ENCODE results near the gene TMEM98. TPM values are rescaled to one million over a fixed set of nuclear protein-coding genes. Genes with fewer than 3 reads are reported as not detected.
"Not testable (repeated sequence)": the region's sequence is repeated elsewhere in the genome, so short reads cannot be mapped to it uniquely, and the experiment has no call there.

The TMEM98 gene
- polyA plus RNA-seq, 3 donors: not detected

DNA sequence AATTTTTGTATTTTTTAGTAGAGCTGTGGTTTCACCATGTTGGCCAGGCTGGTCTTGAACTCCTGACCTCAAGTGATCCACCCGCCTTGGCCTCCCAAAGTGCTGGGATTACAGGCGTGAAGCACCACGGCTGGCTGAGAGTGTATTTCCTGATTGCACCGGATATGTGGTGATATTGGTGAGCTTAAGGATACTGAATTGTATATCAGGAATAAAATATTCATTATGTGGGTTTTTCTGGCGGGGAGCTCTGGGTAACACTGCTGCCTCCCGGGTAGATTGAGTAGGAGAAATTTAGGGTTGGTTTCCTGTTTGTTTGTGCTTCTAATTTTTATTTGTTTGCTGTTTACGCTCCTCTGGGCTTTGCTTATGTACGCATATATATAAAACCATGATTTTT, 7.7 kb upstream of the TMEM98 start:
- Histone ChIP-seq H3K4me2 (replicated peaks; ENCODE audit: extremely low read depth, low read length, poor library complexity, severe bottlenecking) (no peak overlapping the region), H4K20me1 (ENCODE audit: insufficient read depth, low read length) (no peaks in the 10 kb centered on the region), H2AFZ (ENCODE audit: insufficient read depth, low read depth, low read length, poor library complexity, severe bottlenecking) (no peak overlapping the region), H3K79me2 (ENCODE audit: insufficient read depth, low read length) (no peaks in the 10 kb centered on the region), H3K27ac (ENCODE audit: low read depth in 1 of 2, low read length in 2 of 2) (no peak overlapping the region), H3K4me3 (replicated peaks in 1 of 3; ENCODE audit: low read depth in 2 of 3, low read length in 3 of 3) (no peak overlapping the region), H3K27me3 (ENCODE audit: control insufficient read depth in 2 of 2, insufficient read depth in 2 of 2, low read length in 2 of 2) (peaks cover 0 to 4% of the 10 kb centered on the region in 2 donors), H3K36me3 (replicated peaks in 1 of 2; ENCODE audit: control insufficient read depth in 1 of 2, insufficient read depth in 2 of 2, low read length in 2 of 2) (no peaks in the 10 kb centered on the region), H3K9ac (ENCODE audit: insufficient read depth, low read length, poor library complexity, severe bottlenecking) (no peak overlapping the region), H3K9me3 (replicated peaks in 1 of 2; ENCODE audit: control insufficient read depth in 1 of 2, insufficient read depth in 1 of 2, low read length in 2 of 2) (no peaks in the 10 kb centered on the region), H3K4me1 (ENCODE audit: control insufficient read depth in 1 of 2, insufficient read depth in 2 of 2, low read length in 2 of 2) (no peaks in the 10 kb centered on the region)
- Mint-ChIP-seq H3K9me3 (no peaks in the 10 kb centered on the region), H3K36me3 (no peaks in the 10 kb centered on the region), H3K4me1 (no peaks in the 10 kb centered on the region), H3K27ac (no peak overlapping the region), H3K4me3 (no peak overlapping the region), H3K27me3 (ENCODE audit: low read depth in 3 of 3) (peaks cover 5 to 8% (median 7%) of the 10 kb centered on the region in 3 donors)
- TF ChIP-seq, protein P1, sequence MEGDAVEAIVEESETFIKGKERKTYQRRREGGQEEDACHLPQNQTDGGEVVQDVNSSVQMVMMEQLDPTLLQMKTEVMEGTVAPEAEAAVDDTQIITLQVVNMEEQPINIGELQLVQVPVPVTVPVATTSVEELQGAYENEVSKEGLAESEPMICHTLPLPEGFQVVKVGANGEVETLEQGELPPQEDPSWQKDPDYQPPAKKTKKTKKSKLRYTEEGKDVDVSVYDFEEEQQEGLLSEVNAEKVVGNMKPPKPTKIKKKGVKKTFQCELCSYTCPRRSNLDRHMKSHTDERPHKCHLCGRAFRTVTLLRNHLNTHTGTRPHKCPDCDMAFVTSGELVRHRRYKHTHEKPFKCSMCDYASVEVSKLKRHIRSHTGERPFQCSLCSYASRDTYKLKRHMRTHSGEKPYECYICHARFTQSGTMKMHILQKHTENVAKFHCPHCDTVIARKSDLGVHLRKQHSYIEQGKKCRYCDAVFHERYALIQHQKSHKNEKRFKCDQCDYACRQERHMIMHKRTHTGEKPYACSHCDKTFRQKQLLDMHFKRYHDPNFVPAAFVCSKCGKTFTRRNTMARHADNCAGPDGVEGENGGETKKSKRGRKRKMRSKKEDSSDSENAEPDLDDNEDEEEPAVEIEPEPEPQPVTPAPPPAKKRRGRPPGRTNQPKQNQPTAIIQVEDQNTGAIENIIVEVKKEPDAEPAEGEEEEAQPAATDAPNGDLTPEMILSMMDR (IDR thresholded peaks at IDR 0.05): no peak
- DNase-seq: no peak
- intact Hi-C loops (cut with micrococcal nuclease): no loop called here
- 74% methylated on average over 5 of the region's 8 CpGs for WGBS (ENCODE audit: insufficient coverage)

- Mint-ChIP-seq H3K4me3 (no peak overlapping the region), H3K36me3 (no peaks in the 10 kb centered on the region), H3K9me3 (no peaks in the 10 kb centered on the region), H3K4me1 (no peaks in the 10 kb centered on the region), H3K27me3 (ENCODE audit: low read depth in 3 of 3) (peaks cover 7 to 9% (median 8%) of the 10 kb centered on the region in 3 donors), H3K27ac (no peak overlapping the region)
- Histone ChIP-seq H3K4me3 (replicated peaks in 1 of 3; ENCODE audit: low read depth in 2 of 3, low read length in 3 of 3) (no peak overlapping the region), H3K4me1 (ENCODE audit: control insufficient read depth in 1 of 2, insufficient read depth in 2 of 2, low read length in 2 of 2) (no peaks in the 10 kb centered on the region), H3K9me3 (replicated peaks in 1 of 2; ENCODE audit: control insufficient read depth in 1 of 2, insufficient read depth in 1 of 2, low read length in 2 of 2) (no peaks in the 10 kb centered on the region), H3K36me3 (replicated peaks in 1 of 2; ENCODE audit: control insufficient read depth in 1 of 2, insufficient read depth in 2 of 2, low read length in 2 of 2) (no peaks in the 10 kb centered on the region), H3K79me2 (ENCODE audit: insufficient read depth, low read length) (no peaks in the 10 kb centered on the region), H3K9ac (ENCODE audit: insufficient read depth, low read length, poor library complexity, severe bottlenecking) (no peak overlapping the region), H2AFZ (ENCODE audit: insufficient read depth, low read depth, low read length, poor library complexity, severe bottlenecking) (no peak overlapping the region), H3K27ac (ENCODE audit: low read depth in 1 of 2, low read length in 2 of 2) (no peak overlapping the region), H3K4me2 (replicated peaks; ENCODE audit: extremely low read depth, low read length, poor library complexity, severe bottlenecking) (no peak overlapping the region), H3K27me3 (ENCODE audit: control insufficient read depth in 2 of 2, insufficient read depth in 2 of 2, low read length in 2 of 2) (peaks cover 3 to 8% of the 10 kb centered on the region in 2 donors), H4K20me1 (ENCODE audit: insufficient read depth, low read length) (no peaks in the 10 kb centered on the region)
- 100% methylated on average over 7 of the region's 10 CpGs for WGBS (ENCODE audit: insufficient coverage)
- DNase-seq: no peak
- TF ChIP-seq, protein P1 (IDR thresholded peaks at IDR 0.05): no peak
- intact Hi-C loops (cut with micrococcal nuclease): no loop called here
Measured at GRCh38 chr17:32921017-32921416, 6.9 kb upstream of the TMEM98 start.

- H3K4me1 Mint-ChIP-seq; H3K4me3 ChIP-seq (replicated peaks in 1 of 3; ENCODE audit: low read depth in 2 of 3, low read length in 3 of 3); H3K9me3 ChIP-seq (replicated peaks in 1 of 2; ENCODE audit: control insufficient read depth in 1 of 2, insufficient read depth in 1 of 2, low read length in 2 of 2); H3K4me1 ChIP-seq (ENCODE audit: control insufficient read depth in 1 of 2, insufficient read depth in 2 of 2, low read length in 2 of 2); H3K9ac ChIP-seq (ENCODE audit: insufficient read depth, low read length, poor library complexity, severe bottlenecking); H2AFZ ChIP-seq (ENCODE audit: insufficient read depth, low read depth, low read length, poor library complexity, severe bottlenecking); H3K4me3 Mint-ChIP-seq; intact Hi-C loops (cut with micrococcal nuclease); H3K36me3 ChIP-seq (replicated peaks in 1 of 2; ENCODE audit: control insufficient read depth in 1 of 2, insufficient read depth in 2 of 2, low read length in 2 of 2); H4K20me1 ChIP-seq (ENCODE audit: insufficient read depth, low read length); H3K4me2 ChIP-seq (replicated peaks; ENCODE audit: extremely low read depth, low read length, poor library complexity, severe bottlenecking); H3K36me3 Mint-ChIP-seq; DNase-seq; H3K27ac ChIP-seq (ENCODE audit: low read depth in 1 of 2, low read length in 2 of 2); H3K79me2 ChIP-seq (ENCODE audit: insufficient read depth, low read length); H3K27ac Mint-ChIP-seq; H3K9me3 Mint-ChIP-seq: not testable (repeated sequence)
- 100% methylated on average over 1 of the region's 3 CpGs for WGBS (ENCODE audit: insufficient coverage)
- H3K27me3 Mint-ChIP-seq (ENCODE audit: low read depth in 3 of 3): peaks cover 15 to 23% (median 23%) of the 10 kb centered on the region in 3 donors
- H3K27me3 ChIP-seq (ENCODE audit: control insufficient read depth in 2 of 2, insufficient read depth in 2 of 2, low read length in 2 of 2): peaks cover 26 to 31% of the 10 kb centered on the region in 2 donors
Measured at GRCh38 chr17:32923905-32924304, 4.0 kb upstream of the TMEM98 start.

Data from CD14-positive monocyte (primary cell).